Measurements from ENCODE around the gene DGKG.

Gene DGKG

DNA sequence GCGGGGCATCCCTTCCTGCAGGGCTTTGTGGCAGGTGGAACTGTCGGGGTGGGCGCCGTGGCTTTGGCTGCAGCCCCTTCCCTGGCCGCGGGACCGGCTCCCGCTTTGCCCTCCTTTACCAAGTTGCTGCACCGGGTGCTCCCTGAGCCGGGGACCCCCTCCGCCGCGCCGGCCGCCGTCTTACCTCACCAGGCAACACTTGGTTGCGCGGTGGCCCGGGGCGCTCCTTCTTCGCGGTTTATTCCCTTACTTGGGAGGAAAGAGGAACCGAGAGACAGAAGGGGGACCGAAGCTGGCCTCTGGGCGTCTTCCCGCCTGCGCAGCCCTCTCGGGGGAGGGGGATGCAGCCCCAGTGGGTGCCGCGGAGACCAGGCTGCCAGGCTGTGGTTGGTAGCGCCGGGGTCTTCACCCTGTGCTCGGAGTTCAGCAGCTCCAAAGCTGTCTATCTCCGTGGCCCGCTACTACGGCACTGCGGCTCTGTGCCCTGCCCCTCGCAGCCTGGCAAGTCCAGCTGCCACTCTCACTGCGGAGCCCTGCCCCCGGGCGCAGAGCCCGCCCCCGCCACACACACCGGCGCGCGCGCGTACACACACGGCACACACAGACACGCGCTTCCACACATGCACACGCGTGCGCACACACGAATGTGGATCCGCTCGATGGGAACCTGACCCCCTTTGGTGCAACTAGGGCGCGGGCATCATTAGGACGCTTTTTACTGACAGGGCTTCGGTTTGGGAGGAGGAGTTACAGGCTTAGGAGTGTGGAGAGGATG lies at the start of gene DGKG:
Gene DGKG (minus strand): TSS at position 473 of the 775 bp plus-strand sequence. CDS start 41,775 bp downstream, outside the sequence.
- no peak for DNase-seq (ENCODE audit: low read depth in 2 of 2)

DNA sequence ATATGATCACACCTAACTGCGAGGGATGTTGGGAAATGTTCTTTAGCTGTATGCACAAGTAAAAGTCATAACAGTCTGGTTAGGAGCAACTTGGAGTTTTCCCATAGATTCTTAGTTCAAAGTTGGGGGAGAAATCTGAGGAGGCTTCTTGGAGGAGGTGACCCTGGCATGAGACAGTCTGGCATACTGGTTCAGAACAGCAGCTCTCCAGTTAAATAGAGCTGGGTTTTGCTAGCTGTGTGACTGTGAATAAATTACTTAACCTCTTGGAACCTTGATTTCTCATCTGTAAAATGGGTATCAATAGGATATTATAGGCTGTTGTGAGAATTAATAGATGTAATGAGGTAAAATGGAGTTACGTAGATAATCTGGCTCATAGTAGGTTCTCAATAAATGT lies 49.1 kb upstream of the DGKG start:
- DNase-seq (ENCODE audit: low read depth in 2 of 2) = no peak

DNA sequence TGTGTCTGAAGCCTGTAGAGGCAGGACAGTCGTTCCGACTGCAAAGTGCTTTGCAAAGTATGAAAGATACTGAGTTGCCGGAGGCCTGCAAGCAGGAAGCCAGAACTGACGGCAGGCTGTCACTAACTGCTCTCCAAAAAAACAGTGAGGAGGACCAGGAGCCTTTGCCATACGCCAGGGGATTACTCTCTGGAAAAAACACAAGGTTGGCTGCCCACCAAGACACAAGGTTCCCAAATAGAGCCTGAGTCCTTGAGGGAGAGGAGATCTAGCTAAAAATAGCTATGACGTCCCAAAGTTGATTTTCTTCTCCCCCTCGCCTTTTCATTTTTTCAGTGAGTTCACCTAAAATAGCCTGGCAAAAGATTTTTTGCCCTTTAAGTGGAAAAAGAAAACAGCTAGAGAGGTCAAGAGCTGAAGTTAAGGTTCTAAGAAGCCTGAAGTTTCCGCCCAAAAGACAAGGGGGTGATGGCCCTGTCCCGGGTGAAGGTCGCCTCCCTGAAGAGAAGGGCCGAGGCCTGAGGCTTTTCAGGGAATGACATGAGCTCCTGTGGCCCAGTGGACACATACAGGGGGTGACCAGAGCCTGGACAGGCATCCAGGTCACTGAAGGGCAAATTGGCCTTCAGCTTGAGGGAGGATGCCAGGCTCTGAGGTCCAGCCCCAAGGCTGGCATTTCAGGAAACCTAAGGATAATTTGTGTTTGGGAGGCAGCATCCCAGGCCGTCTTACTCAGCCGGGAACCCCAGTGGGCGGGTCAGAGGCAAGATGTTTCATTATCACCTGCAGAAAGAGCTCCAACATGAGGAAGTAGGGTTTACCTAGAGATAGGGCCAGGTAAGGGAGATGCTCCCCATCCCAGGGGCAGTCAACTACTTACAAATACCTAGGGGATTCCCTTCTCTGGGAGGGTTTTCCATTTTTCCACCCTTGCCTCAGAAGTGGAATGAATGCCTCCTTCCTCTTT lies 44.9 kb upstream of the DGKG start:
- DNase-seq (ENCODE audit: low read depth in 2 of 2) = no peak

- DNase-seq (ENCODE audit: low read depth in 2 of 2) = no peak
Observed at GRCh38 chr3:186401556-186401955, 39.5 kb upstream of the DGKG start.

GRCh38 chr3:186400662-186401061 lies 38.6 kb upstream of the DGKG start:
- no peak for DNase-seq (ENCODE audit: low read depth in 2 of 2)

DNA sequence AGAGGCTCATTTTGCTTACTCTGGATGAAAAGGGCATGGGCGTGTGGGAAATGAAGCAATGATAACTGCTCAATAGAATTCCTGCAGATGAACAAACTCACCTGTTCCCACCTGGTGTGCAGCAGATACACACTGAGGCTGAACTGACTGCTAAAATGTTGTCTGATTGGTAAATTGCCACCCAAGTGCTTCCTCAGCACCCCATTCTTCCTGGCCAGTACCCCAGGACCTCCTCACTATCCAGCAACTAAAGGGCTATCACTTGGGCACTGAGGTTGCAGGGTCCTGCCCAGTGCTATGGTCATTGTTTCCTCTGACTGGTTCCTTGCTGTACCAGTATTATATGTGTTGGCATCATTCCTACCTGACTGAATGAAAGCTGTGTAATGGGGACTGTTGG lies 38.0 kb upstream of the DGKG start:
- DNase-seq (ENCODE audit: low read depth in 2 of 2) = no peak

DNA sequence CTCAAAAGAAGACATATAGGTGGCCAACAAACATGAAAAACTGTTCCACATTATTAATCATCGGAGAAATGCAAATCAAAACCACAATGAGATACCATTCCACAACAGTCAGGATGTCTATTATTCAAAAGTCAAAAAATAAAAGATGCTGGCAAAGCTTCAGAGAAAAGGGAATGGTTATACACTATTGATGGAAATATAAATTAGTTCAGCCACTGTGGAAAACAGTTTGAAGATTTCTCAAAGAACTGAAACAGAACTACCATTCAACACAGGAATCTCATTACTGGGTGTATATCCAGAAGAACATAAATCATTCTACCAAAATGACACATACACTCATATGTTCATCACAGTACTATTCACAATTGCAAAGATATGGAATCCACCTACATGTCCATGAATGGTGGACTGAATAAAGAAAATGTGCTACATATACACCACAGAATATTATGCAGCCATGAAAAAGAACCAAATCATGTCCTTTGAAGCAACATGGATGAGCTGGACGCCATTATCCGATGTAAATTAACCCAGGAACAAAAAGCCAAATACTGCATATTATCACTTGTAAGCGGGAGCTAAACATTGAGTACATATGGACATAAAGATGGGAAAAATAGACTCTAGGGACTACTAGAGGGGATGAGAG lies 32.7 kb upstream of the DGKG start:
- DNase-seq (ENCODE audit: low read depth in 2 of 2) = no peak

DNA sequence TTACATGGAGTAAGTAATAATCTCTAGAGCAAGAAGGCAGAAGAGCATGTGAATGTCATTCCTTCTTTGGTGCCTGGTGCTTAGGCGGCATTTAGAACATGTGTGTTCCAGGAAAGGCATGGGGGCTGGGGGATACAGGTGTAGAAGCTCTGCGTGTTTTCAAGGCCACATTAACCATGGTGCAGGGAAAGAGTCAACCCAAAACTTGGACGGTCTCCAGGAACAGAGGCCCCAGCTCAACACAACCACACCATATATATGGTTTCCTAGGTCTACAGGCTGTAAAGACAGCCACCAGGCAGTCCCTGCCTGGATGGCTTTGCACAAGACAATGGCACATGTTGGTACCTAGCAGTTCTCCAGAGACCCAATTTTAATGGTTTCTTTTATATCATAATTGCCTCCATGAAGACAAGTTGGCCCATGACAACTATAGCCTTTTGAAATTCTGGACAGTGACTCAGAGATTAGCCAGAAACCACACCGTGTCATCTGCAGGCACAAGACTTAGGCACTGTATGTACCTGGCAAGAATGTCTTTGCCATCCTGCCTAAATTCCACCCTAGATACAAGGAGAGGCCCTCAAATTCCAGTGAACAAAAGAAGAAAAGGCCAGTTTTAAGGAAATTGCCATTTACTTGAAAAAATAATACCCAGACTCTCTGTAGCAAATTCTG lies 25.0 kb upstream of the DGKG start:
- no peak for DNase-seq (ENCODE audit: low read depth in 2 of 2)

DNA sequence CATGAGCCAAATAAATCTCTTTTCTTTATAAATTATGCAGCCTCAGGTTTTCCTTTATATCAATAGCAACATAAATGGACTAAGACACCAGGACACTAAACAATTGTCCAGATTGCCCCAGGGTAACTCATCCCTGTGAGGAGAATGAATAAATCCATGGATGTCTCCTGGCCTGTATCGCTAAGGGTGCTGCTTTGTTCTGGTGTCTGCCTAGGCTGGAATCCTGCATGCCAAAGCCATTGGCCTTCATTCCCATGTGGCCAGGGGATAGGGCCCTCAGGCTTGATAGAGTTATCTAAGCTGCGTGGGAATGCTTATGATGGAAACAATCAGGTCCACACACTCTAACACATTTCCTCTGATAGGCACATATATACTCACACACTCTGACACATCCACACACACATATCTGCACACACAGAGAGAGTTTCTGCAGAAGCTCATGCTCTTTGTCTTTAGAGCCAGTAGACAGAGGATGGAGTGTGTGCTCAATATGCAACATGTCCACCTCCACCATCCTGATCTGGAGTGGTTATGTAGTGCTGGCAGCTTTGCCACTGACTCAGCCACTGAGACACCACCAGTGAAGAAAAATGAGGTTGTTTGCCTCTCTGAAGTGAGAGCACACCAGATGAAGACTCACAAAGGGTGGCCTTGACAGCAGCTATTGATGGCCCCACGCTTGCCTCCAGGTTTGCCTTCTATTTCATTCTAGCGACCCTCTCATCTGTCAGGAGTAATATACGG lies 24.0 kb upstream of the DGKG start:
- no peak for DNase-seq (ENCODE audit: low read depth in 2 of 2)

DNA sequence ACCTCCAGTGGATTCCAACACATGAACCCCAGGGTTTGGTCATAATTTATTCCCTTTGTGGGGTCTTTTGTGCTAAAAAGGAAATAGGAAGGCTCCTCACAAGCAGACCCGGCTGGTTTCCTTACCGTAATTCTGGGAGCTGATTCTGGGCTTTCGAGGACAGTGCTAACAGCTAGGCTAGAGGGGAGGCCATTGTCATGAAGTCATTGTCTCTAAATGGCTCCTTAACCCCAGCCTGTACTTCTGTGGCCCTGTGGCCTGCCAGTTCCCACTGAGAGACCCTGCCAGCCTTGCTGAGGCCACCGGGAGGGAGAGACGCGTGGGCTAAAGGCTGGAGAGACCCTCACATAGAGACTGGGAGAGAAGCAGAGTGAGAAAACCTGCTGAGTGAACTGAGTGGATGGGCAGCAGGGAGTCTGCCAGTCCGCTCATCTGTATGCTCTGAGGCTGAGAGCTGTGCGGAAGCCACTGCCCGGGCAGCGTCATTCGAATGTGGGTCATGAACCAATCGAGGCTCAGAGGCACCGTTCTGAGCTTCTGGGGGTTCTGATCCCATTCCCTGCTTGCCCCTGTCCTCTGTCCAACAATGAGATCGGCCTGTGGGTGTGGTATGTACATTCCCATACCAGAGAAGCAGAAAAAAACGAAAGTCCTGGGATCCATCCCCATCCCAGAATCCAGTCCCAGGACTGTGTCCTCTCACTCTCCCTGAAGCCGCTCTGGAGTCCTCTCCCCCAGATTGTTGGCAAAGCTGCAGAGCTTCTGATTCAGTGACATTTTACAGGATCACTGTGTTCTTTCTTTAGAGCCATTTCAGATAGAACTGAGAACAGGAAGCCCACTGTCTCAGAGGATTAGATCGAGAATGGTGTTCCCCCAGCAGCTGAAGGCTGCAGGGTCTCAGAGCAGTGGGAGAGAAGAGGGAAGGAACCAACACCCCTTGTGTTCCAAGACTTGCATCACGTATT lies 21.3 kb upstream of the DGKG start:
- no peak for DNase-seq (ENCODE audit: low read depth in 2 of 2)

DNA sequence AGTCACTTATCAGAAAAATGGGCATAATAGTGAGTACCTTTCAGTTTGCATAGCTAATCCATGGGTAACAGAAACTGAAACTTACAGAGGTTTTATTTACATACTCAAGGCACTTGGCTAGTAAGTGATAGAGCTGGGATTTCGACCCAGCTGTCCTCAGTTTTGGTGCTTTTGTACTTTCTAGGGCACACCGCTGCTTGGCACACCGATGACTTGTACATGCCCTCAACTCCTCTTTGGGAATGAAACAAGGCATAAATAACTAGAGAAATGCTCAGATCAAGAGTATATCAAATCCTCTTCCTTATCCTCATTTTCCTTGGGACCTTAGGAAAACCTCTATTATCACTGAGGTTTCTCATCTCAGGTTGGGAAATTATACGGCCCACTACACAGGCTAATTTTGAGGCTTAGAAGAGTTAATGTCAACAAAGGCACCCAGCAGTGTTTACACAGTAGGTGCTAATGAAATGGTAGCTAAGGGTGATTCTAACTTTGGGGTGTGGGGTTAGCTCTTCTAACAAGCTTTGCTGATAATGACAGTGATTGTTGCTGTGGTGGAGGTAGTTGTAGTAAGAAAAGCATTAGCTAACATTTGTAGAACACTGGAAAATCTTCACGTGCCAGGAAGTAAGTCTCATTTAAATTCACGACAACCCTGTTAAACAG lies 20.3 kb upstream of the DGKG start:
- no peak for DNase-seq (ENCODE audit: low read depth in 2 of 2)

GRCh38 chr3:186381424-186382216 lies 19.6 kb upstream of the DGKG start:
- no peak for DNase-seq (ENCODE audit: low read depth in 2 of 2)

GRCh38 chr3:186380622-186381380 lies 18.8 kb upstream of the DGKG start:
- DNase-seq (ENCODE audit: low read depth in 2 of 2) = no peak

- DNase-seq (ENCODE audit: low read depth in 2 of 2) = no peak
Observed at GRCh38 chr3:186375443-186375842, 13.4 kb upstream of the DGKG start.

DNA sequence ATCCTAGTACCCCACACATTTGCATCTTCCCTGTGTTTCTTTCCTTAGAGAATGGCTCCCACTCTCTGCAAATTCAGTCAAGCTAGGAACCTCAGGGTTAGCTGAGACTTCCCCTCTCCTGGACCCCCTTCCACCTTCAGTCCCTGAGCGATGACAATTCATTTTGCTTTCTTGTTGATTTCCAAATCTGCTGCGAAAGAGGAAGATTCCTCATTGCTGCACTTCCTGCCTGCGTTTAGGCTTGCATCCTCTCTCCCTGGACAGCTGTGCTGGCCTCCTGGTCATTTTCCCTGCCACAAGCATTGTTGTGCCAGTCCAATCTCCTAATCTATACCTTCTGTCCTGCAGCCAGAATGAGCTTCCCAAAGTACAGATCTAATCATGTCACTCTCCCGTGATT lies 12.3 kb upstream of the DGKG start:
- no peak for DNase-seq (ENCODE audit: low read depth in 2 of 2)

GRCh38 chr3:186369217-186369616 lies 7.2 kb upstream of the DGKG start:
- DNase-seq (ENCODE audit: low read depth in 2 of 2) = no peak

GRCh38 chr3:186368717-186369116 lies 6.7 kb upstream of the DGKG start:
- no peak for DNase-seq (ENCODE audit: low read depth in 2 of 2)

- DNase-seq (ENCODE audit: low read depth in 2 of 2) = no peak
Observed at GRCh38 chr3:186368176-186368575, 6.1 kb upstream of the DGKG start.
